Measurements from ENCODE around the gene ANAPC5. TPM values are rescaled to one million over a fixed set of nuclear protein-coding genes. Genes with fewer than 3 reads are reported as not detected.

Gene ANAPC5
- total RNA-seq, 1 experiment from 2014 or later = 101 TPM

- no peak overlapping the region for H2BK20ac ChIP-seq (ENCODE audit: low read depth, low read length, poor library complexity, severe bottlenecking)
- H2AFZ ChIP-seq (ENCODE audit: low read length) = no peak overlapping the region
- H4K5ac ChIP-seq (ENCODE audit: insufficient read length, low read depth, low read length) = no peak overlapping the region
- Mint-ChIP-seq H3K27ac (no peak overlapping the region), H3K4me3 (no peak overlapping the region), H3K36me3 (ENCODE audit: insufficient read depth in 1 of 3, low read depth in 3 of 3) (peaks cover 28 to 74% (median 66%) of the 10 kb centered on the region in 3 experiments; a peak in 6 of 7 replicates), H3K27me3 (ENCODE audit: low read depth) (no peaks in the 10 kb centered on the region), H3K4me1 (peaks cover 0 to 3% of the 10 kb centered on the region in 2 experiments; a peak in 3 of 4 replicates), H3K9me3 (no peaks in the 10 kb centered on the region)
- H3K4ac ChIP-seq (ENCODE audit: low read depth, low read length) = no peak overlapping the region
- H4K91ac ChIP-seq (ENCODE audit: insufficient read length, low read depth, low read length) = no peak overlapping the region
- H3K23ac ChIP-seq (ENCODE audit: insufficient read length, low read depth, low read length) = no peak overlapping the region
- H3K4me1 ChIP-seq (ENCODE audit: insufficient read depth, low read length) = no peaks in the 10 kb centered on the region; the same call in 1 of the 2 replicates
- no peaks in the 10 kb centered on the region for H3K79me1 ChIP-seq (ENCODE audit: insufficient read depth, low read depth, low read length, poor library complexity, severe bottlenecking)
- no peak overlapping the region for H3K56ac ChIP-seq (ENCODE audit: insufficient read length, low read depth, low read length)
- no peak overlapping the region for H2BK5ac ChIP-seq (ENCODE audit: insufficient read length, low read length)
- peak; percentile 93 for TF ChIP-seq CTCF (conservative IDR thresholded peaks at IDR 0.05)
- no peaks in the 10 kb centered on the region for H3K27me3 ChIP-seq (ENCODE audit: insufficient read depth, low read length)
- no peak overlapping the region for H3K4me2 ChIP-seq (ENCODE audit: insufficient read depth, insufficient read length, low read length)
- WGBS (ENCODE audit: extremely low coverage, insufficient read length, low lambda C conversion rate) = no CpG with 5 or more reads among the region's 8 CpGs
- H4K8ac ChIP-seq (replicated peaks; ENCODE audit: insufficient read length, low read depth, low read length) = no peak overlapping the region
- no peak overlapping the region for H3K27ac ChIP-seq (ENCODE audit: insufficient read length, low read depth, low read length)
- H4K20me1 ChIP-seq (ENCODE audit: control insufficient read depth, insufficient read depth, insufficient read length) = no peaks in the 10 kb centered on the region
- no peak overlapping the region for H3K9ac ChIP-seq (ENCODE audit: extremely low read depth, insufficient read length, low read length)
- H2BK12ac ChIP-seq (ENCODE audit: insufficient read length, low read depth, low read length) = no peak overlapping the region
- H3T11ph ChIP-seq (ENCODE audit: low read length) = no peak overlapping the region
- H3K79me2 ChIP-seq (ENCODE audit: insufficient read depth, low read length) = no peaks in the 10 kb centered on the region
- H3K18ac ChIP-seq (ENCODE audit: insufficient read length, low read depth, low read length) = no peak overlapping the region
- H3K14ac ChIP-seq (ENCODE audit: insufficient read depth, low read length) = no peak overlapping the region
- H3K9me3 ChIP-seq (ENCODE audit: control insufficient read depth, low read depth, low read length) = no peaks in the 10 kb centered on the region
- H2AK5ac ChIP-seq (ENCODE audit: insufficient read length, low read length) = no peak overlapping the region
- no peak overlapping the region for H2BK120ac ChIP-seq (ENCODE audit: low read depth, low read length, poor library complexity, severe bottlenecking)
- no peaks in the 10 kb centered on the region for H3K23me2 ChIP-seq (ENCODE audit: insufficient read length, low read depth, low read length, poor library complexity, severe bottlenecking)
- no peak overlapping the region for H2BK15ac ChIP-seq (ENCODE audit: low read depth, low read length)
- no peak for DNase-seq
Observed at GRCh38 chr12:121334513-121335343, 17.5 kb downstream of the ANAPC5 start.
